HG02943 (cell line): ENCODE data around the gene FBXO7.

Source experiments
- ATAC-seq: cut with Tn5 transposase; IDR thresholded peaks from one replicate; pipeline ENCODE4 v1.9.1; 2021; ENCODE audit warnings: mild to moderate bottlenecking, low read depth, moderate library complexity; ENCODE audit not compliant: unreplicated experiment

FBXO7 gene

GRCh38 chr22:32487461-32487860 is 12.8 kb downstream of the FBXO7 start:
- no peak for ATAC-seq

- ATAC-seq: no peak
Measured at GRCh38 chr22:32489377-32489776, 14.8 kb downstream of the FBXO7 start.

- no peak for ATAC-seq
Measured at GRCh38 chr22:32490279-32490678, 15.7 kb downstream of the FBXO7 start.

- ATAC-seq: no peak
Measured at GRCh38 chr22:32492111-32492510, 17.5 kb downstream of the FBXO7 start.

- no peak for ATAC-seq
Measured at GRCh38 chr22:32493551-32493950, 18.9 kb downstream of the FBXO7 start.

- ATAC-seq: no peak
Measured at GRCh38 chr22:32494971-32495370, 20.4 kb downstream of the FBXO7 start.

GRCh38 chr22:32499666-32500065 is 25.1 kb downstream of the FBXO7 start:
- ATAC-seq: no peak

- no peak for ATAC-seq
Measured at GRCh38 chr22:32501836-32502752, 27.5 kb downstream of the FBXO7 start.

- no peak for ATAC-seq
Measured at GRCh38 chr22:32509045-32509444, 34.4 kb downstream of the FBXO7 start.

- ATAC-seq: no peak
Measured at GRCh38 chr22:32511274-32511673, 36.7 kb downstream of the FBXO7 start.

- no peak for ATAC-seq
Measured at GRCh38 chr22:32511776-32512175, 37.2 kb downstream of the FBXO7 start.

GRCh38 chr22:32512267-32512982 is 37.8 kb downstream of the FBXO7 start:
- no peak for ATAC-seq

- ATAC-seq: no peak
Measured at GRCh38 chr22:32515084-32515483, 40.5 kb downstream of the FBXO7 start.

GRCh38 chr22:32517488-32517887 is 42.9 kb downstream of the FBXO7 start:
- ATAC-seq: no peak

GRCh38 chr22:32517921-32518320 is 43.3 kb downstream of the FBXO7 start:
- ATAC-seq: no peak

GRCh38 chr22:32518381-32518780 is 43.8 kb downstream of the FBXO7 start:
- no peak for ATAC-seq

GRCh38 chr22:32518848-32519247 is 44.2 kb downstream of the FBXO7 start:
- no peak for ATAC-seq

- ATAC-seq: no peak
Measured at GRCh38 chr22:32520612-32521011, 46.0 kb downstream of the FBXO7 start.

- ATAC-seq: no peak
Measured at GRCh38 chr22:32522237-32522636, 47.6 kb downstream of the FBXO7 start.

- ATAC-seq: no peak
Measured at GRCh38 chr22:32527756-32528155, 53.1 kb downstream of the FBXO7 start.

GRCh38 chr22:32528316-32528715 is 53.7 kb downstream of the FBXO7 start:
- ATAC-seq: no peak
